GM18505 (cell line): ENCODE measurements around the gene CHD5.
"Not testable (repeated sequence)": the region's sequence is repeated elsewhere in the genome, so short reads cannot be mapped to it uniquely, and the experiment has no call there.

Experiments used
- ATAC-seq: cut with Tn5 transposase; IDR thresholded peaks from one replicate; pipeline ENCODE4 v1.9.1; 2021; ENCODE audit not compliant: unreplicated experiment
- POLR2A ChIP-seq: IDR thresholded peaks from 4 replicates; pipeline ENCODE4 v1.6.1; 2011; ENCODE audit warnings: borderline replicate concordance; ENCODE audit not compliant: insufficient read depth, insufficient read length; ENCODE audit errors: extremely low read depth

Gene CHD5

GRCh38 chr1:6180268-6180706, at the start of gene CHD5:
CHD5 (minus strand) TSS chr1:6180321; CDS start chr1:6180023, 298 bp downstream.
- TF ChIP-seq POLR2A = no peak
- no peak for ATAC-seq

- no peak for ATAC-seq
- no peak for TF ChIP-seq POLR2A
Measured at GRCh38 chr1:6225651-6226050, 45.5 kb upstream of the CHD5 start.

DNA sequence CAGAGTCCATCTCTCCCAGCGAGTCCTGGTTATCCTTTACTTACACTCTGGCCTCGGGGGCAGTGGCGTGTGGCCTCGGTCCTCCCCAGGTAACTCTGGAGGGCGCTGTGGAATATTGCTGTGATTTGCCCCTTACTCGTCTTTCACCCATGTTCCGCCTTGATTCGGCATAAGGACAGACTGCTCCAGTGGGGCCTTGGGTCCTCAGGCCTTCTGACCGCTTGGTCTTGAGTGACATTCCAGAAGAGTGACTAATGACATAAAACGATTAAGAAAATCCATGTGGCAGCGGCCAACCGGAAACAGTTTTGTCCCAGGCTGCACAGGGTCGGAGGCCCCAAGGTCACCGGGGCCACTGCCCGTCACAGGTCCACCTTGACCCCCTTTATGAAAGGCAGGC, 44.6 kb upstream of the CHD5 start:
- no peak for ATAC-seq

GRCh38 chr1:6223617-6224016, 43.5 kb upstream of the CHD5 start:
- TF ChIP-seq POLR2A = no peak
- ATAC-seq = no peak

More for the DNA sequence above, 44.6 kb upstream of the CHD5 start:
- no peak for TF ChIP-seq POLR2A

DNA sequence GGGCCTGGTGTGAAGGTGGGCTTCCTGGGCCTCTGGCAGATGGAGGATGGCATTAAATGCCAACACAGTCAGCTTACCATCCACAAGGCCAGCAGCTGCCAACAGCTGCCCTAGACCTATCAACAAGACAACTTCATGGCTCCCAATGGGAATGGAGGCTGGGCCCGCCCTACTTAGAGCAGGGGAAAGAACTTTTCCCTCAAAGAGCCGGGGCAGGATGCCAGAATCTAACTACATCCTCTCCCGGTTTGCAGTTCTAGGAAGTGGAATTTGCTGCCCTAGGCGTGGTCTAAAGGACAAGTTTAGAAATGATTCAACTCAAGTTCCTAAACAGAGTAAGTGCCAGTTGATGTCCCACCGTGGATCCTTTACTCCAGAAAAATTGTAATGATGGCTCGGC, 42.5 kb upstream of the CHD5 start:
- TF ChIP-seq POLR2A = no peak
- ATAC-seq = no peak

DNA sequence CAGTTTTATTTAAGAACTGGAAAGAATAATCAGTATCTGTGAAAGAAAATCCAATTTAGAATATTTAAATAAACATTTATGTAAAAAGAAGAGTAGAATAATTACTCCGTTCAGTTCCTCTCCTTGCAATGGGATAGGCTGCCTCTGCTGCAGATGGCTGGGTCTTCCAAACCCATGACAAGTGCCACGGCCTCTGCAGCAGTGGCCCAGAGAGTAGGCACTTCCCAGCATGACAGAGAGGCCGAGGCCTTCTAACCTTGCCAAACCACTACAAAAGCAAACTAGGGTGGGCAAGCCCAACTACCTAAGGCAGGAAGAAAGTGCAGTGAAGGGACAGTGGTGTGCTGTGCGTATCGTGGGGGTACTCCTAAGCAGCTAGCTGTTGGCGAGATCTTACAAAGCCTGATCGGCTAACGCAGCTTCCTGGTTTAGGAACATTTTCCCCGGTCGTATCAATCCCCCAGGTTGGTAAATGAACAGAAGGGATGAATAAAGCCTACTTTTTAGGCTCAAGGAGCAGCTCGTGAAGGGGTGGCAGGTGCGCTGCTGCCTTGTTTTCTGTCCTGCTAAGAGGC, 41.2 kb upstream of the CHD5 start:
- ATAC-seq = no peak
- no peak for TF ChIP-seq POLR2A

- ATAC-seq = no peak
- no peak for TF ChIP-seq POLR2A
Measured at GRCh38 chr1:6220236-6220635, 40.1 kb upstream of the CHD5 start.

DNA sequence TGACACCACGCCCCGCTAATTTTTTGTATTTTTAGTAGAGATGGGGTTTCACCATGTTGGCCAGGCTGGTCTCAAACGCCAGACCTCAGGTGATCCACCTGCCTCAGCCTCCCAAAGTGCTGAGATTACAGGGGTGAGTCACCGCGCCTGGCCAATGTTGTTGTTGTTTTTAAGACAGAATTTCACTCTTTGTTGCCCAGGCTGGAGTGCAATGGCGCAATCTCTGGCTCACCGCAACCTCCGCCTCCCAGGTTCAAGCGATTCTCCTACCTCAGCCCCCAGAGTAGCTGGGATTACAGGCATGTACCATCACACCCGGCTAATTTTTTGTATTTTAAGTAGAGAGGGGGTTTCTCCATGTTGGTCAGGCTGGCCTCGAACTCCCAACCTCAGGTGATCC, 39.5 kb upstream of the CHD5 start:
- ATAC-seq = not testable (repeated sequence)

GRCh38 chr1:6218375-6219164, 38.4 kb upstream of the CHD5 start:
- TF ChIP-seq POLR2A = no peak
- no peak for ATAC-seq

GRCh38 chr1:6212193-6212959, 32.3 kb upstream of the CHD5 start:
- no peak for ATAC-seq
- no peak for TF ChIP-seq POLR2A

DNA sequence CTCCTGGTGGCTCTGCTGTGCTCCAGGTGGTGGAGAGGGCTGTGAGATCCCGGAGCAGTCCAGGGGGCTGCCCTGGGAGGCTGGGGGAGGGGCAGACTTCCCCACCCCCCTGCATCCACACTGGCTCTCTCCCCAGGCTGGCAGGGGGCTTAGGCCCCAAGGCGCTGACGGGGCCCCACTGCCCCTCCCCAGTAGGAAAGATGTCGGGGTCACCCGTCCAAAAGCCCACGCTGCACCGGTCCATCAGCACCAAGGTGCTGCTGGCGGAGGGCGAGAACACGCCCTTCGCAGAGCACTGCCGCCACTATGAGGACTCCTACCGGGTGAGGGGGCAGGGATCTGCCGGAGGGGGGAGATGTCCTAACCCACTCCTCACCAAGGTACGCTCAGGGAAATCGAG, 31.6 kb upstream of the CHD5 start:
- no peak for ATAC-seq
- TF ChIP-seq POLR2A = no peak

DNA sequence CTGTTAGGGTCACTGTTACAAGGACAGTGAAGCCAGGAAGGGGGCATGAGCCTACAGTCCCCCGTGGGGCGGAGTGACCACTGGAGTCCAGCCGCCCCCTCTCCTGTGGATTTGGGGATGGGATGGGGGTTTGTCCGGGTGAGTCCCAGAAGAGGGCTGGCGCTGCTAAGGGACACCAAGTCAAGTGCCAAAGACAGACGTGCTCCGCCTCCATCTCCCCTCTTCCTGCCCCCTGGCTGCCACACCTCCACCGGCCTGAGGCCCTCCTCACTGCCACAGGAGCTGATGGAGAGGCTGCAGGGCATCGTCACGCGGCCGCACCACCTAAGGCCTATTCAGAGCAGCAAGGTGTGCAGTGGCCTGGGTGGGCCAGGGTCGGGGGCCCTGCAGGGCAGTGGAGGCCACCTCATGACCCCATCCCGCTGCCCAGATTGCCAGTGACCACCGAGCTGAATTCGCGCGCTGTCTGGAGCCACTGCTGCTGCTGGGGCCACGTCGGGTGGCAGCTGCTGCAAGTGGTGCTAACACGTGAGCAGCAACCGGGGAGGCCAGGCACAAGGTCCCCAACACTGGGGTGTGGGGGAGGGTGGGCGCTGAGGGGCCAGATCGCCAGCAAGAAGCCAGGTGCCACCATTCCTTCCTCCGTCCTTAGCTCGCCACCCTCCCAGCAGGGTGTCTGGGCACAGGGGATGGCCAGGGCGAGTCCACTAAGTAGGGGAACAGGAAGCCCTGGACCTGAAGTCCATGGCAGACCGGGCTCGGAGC, 30.7 kb upstream of the CHD5 start:
- TF ChIP-seq POLR2A = no peak
- ATAC-seq = no peak
